Measurements from ENCODE around the gene GPR37L1. TPM values are rescaled to one million over a fixed set of nuclear protein-coding genes. Genes with fewer than 3 reads are reported as not detected.
"Not testable (repeated sequence)": the region's sequence is repeated elsewhere in the genome, so short reads cannot be mapped to it uniquely, and the experiment has no call there.

The GPR37L1 gene
- total RNA-seq, 1 experiment from 2014 or later = not detected

DNA sequence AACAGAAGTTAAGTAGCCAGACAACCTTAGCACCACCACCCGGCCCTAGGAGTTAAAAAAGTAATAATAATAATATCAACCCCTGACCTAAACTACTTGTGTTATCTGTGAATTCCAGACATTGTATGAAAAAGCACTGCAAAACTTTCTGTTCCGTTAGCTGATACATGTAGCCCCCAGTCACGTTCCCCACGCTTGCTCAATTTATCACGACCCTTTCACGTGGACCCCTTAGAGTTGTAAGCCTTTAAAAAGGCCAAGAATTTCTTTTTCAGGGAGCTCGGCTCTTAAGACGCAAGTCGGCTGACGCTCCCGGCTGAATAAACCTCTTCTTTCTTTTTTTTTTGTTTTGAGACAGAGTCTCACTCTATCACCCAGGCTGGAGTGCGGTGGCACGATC lies 44.3 kb downstream of the GPR37L1 start:
- DNase-seq (ENCODE audit: extremely low read depth, low read depth) = not testable (repeated sequence)

DNA sequence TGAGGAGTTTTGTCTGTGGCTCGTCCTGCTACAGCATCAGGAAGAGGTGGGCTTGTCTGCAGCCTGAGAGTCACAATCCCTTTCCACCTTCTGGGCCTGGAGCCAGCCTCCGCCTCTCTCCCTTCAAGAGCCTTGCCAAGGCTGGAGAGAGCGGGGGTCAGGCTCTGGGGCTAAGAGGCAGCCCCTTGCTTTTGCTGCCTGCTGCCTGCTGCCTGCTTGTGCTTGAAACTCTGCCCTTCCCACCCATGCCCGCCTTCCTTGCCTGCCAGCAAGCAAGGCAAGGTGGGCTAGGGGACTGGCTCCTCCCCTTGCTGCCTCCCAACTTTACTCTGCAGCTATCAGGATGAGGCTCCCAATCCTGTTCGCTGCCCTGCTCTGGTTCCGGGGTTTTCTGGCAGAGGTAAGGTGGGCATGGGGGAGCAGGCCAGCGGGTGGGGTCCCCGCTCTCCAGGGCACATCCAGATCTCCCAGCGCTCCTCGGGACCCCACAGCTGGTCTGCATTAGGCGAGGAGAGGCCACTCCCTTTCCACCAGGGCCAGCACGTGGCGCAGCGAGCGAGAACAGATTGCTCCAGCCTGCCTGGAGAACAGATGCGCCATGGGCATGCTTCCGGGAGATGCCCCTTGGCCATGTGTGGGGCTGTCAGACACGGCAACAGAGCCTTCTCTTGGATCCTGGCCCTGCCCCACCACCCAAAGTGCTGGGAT lies 45.1 kb downstream of the GPR37L1 start:
- DNase-seq (ENCODE audit: extremely low read depth, low read depth) = no peak

DNA sequence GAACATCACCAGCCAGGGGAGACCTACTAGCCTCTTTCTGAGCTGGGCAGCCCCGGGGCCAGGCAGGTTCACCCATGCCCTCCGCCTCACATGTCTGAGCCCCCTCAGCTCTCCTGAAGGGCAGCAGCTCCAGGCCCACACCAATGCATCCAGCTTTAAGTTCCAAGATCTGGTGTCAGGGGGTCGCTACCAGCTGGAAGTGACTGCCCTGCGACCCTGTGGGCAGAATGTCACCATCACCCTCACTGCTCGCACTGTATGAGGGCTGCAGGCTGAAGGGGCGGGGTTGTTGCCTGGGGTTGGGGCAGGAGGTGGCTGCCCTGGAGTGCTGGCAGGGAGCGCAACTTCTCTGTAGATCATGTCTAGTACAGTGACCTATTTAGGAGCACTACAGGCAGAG lies 46.1 kb downstream of the GPR37L1 start:
- DNase-seq (ENCODE audit: extremely low read depth, low read depth) = no peak

DNA sequence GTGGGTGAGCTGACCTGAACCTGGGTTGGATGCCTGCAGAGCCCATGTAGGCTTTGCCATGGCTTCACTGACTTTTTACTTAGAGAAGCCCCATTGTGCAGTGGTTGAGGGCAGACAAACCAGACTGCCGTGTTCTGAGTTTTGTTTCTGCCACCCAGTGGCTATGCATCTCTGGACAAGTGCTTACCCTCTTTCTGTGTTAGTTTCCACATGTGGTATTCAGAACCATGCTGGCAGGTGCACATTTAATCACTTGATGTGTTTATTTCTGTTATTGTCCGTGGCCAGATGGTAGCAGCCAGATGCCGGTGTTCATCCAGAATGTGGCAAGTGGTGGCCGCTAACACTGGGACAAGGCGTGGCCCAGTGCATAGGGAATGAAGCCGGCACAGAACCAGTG lies 48.0 kb downstream of the GPR37L1 start:
- no peak for DNase-seq (ENCODE audit: extremely low read depth, low read depth)

DNA sequence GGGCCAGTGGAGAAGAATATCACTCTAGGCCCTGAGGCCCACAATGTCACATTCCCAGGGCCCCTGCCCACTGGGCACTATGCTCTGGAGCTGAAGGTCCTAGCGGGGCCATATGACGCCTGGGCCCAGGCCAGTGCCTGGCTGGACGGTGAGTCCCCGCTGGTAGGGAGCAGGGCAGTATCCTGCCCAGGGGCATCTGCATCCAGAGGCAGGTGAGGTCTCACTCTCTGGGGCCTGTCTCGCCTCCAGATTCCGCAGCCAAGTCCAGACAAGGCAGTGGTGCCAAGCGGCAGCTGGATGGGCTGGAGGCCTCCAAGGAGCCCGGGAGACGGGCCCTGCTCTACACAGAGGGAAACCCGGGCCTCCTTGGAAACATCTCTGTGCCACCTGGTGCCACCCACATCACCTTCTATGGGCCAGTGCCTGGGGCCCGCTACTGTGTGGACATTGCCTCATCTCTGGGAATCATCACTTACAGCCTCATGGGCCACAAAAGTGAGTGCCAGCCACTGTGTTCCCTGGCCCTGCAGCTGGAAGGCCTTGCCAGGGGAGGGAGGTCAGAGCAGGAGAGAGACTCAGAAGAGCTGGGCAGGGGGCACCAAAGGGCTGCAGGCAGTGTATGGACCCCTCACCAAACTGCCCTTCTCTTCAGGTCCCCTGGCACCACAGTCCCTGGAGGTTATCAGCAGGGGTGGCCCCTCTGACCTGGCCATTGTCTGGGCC lies 48.7 kb downstream of the GPR37L1 start:
- DNase-seq (ENCODE audit: extremely low read depth, low read depth) = no peak

DNA sequence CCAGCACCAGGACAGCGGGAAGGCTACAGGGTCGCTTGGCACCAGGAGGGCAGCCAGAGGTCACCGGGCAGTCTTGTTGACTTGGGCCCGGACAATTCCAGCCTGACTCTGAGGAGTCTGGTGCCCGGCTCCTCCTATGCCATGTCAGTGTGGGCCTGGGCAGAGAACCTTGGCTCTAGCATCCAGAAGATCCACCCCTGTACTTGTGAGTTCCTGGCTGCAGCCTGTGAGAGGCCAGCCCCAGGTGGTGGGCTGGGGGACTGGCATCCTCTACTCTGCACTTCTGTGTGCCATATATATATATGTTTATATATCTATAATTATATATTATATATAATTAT lies 49.3 kb downstream of the GPR37L1 start:
- no peak for DNase-seq (ENCODE audit: extremely low read depth, low read depth)

DNA sequence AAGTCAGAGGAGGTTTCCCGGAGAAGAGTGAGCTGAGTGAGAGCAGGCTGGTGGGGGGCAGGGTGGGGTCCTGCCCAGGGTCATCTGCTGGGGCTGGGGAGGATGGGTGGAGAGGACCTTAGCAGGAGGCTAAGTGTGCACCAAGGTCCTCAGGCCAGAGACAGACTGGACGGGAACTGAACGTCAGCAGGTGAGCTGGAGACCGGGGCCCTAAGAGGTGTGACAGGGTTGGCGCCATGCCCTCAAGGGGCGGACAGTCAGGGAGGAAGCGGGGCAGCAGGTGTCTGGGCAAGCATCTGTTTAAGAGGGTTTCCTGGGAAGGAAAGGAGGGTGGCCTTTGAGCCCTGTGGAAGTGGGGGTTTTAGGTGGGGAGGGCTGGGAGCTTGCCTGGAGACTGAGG lies 51.3 kb downstream of the GPR37L1 start:
- no peak for DNase-seq (ENCODE audit: extremely low read depth, low read depth)

DNA sequence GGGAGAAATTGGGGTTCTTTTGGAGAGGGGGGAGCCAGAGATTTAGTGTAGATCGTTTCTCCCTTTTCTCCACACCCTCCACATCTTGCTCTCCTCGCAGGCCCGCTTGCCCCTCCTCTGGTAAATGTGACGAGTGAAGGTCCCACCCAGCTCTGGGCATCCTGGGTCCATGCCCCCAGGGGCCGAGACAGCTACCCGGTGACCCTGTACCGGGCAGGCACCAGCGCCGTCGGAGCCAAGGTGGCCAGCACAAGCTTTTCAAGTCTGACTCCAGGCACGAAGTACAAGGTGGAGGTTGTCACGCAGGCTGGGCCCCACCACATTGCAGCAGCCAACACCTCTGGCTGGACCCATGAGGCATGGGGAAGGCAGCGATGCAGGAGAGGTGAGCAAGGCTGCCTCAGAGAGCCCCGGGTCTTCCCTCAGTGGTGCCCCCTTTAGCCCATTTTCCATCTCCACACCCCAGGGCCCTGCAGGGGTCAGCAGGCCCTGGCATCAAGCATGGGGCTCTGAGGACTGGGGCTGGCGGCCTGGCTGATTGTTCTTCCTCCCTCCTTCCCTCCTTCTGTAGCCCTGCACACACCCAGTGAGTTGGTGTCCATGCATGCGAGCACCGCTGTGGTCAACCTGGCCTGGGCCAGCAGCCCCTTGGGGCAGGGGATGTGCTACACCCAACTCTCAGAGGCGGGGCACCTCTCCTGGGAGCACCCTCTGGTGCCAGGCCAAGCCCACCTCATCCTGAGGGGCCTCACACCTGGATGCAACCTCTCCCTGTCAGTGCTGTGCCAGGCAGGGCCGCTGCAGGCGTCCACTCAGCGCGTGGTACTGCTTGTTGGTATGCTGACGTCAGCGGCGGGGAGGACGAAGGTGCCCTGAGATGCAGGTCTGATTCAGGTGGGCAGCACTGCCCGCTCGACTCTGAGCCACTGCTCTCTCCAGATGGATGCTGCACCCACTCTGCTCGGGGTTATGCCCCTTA lies 54.5 kb downstream of the GPR37L1 start:
- DNase-seq (ENCODE audit: extremely low read depth, low read depth) = no peak

DNA sequence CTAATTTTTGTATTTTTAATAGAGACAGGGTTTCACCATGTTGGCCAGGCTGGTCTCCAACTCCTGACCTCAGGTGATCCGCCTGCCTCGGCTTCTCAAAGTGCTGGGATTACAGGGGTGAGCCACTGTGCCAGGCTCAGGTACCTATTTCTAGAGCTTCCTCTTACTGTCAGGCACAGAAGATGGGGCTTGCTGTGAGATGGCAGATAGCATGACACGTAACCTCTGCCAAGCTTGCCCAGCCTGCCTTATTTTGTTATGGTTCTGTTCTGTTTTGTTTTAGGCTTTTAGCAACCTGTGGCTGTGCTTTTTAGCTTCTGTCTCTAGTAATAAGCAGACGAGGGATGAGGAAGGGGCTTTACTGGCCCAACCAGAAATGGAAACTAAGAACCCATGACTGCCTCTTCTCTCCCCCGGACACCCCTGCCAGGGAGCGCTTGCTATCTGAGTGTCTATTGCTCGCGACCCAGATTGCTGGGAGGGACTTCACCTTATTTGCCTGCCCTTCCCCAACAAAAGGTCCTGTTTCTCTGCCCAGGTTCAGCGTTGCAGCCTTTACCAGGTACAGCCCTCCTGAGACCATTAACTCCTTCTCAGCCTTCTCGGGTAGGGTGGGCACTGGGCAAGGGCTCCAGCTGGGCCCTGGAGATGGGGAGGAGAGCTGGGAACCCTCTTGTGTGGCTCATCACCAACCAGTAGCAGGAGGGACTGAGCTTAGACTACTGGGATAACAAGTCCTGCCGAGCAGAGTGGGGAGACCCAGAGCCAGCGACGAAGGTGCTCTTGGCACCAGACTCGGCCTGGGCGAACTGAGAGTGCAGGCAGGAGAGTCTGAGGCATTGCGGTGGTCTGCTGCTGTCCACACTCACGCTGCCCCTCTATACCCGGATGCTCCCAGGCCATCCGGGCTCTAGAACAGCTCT lies 57.4 kb downstream of the GPR37L1 start:
- DNase-seq (ENCODE audit: extremely low read depth, low read depth) = no peak

DNA sequence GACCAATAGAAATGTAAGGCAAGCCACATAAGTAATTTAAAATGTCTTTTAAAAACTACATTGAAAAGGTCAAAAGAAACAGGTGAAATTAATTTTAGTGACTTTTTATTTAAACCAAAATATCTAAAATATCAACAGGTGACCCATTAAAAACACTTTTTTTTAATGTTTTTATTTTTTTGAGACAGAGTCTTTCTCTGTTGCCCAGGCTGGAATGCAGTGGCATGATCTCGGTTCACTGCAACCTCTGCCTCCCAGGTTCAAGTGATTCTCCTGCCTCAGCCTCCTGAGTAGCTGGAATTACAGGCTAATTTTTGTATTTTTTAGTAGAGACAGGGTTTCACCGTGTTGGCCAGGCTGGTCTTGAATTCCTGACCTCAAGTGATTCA lies 58.0 kb downstream of the GPR37L1 start:
- not testable (repeated sequence) for DNase-seq (ENCODE audit: extremely low read depth, low read depth)

DNA sequence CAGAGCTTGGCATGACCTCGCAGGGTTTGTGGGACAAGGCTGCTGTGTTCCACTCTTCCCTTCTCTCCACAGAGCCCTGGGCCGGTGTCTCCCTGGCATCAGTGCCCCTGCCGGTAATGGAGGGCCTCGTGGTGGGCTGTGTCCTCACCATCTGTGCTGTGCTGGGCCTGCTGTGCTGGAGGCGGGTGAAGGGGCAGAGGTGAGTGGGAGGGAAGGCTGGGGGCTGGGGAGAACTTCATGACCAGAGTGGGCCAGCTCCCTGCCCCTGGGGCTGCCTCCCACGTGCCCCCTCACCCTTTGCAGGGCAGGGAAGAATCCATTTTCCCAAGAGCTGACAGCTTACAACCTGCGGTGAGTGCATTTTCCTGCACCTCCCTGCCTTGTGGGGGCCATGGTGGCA lies 58.9 kb downstream of the GPR37L1 start:
- DNase-seq (ENCODE audit: extremely low read depth, low read depth) = no peak

DNA sequence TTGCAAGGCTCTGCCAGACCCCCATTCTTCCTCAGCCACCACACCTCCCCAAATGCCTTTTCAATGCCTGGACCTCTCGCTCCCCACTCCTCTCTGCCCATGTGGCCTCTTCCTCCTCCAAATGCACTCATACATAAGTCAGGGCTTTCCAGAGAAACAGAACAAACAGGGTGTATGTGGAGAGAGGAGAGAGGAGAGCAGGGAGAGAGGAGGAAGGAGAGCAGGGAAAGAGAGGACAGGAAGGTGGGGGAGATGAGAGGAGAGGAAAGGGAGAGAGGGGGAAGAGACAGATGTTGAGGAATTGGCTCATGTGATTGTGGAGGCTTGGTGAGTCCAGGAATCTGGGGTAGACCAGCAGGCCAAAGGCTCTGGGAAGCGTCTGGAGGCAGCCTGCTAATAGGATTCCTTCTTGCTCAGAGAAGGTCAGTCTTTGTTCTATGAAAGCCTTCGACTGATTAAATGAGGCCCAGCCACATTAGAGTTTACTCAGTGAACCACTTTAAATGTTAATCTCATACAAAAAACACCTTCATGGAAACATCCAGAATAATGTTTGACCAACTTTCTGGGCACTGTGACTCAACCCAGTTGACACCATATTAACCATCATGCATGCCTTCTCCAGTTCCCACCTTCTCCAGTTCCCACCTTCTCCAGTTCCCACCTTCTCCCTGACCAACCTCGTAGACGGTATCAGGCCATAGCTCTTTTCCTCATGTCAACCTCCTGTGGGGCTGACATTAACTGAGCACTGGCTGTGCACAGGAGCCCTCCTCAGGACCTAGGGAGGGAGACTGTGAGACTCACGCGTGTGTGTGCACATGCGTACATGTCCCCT lies 59.5 kb downstream of the GPR37L1 start:
- DNase-seq (ENCODE audit: extremely low read depth, low read depth) = no peak

Small RNA genes lying within 50 kb of the gene (small RNA-seq; reads per million reads assigned to genes)
- gene CRIP1P3 = 0 reads per million in 2 experiments

Other genes starting within 250 kb of the GPR37L1 start
- gene SHISA4, start 234.0 kb upstream of the GPR37L1 start, total RNA-seq (2014; rRNA removed; shearing (Covaris generic)) = 11.4 and 12.1 TPM in 2 replicates
- gene LMOD1, start 176.4 kb upstream of the GPR37L1 start, total RNA-seq (2014; rRNA removed; shearing (Covaris generic)) = not detected in 2 replicates
- gene TIMM17A, start 167.4 kb upstream of the GPR37L1 start, total RNA-seq (2014; rRNA removed; shearing (Covaris generic)) = 116 and 136 TPM in 2 replicates
- gene RNPEP, start 140.3 kb upstream of the GPR37L1 start, total RNA-seq (2014; rRNA removed; shearing (Covaris generic)) = 153 and 155 TPM in 2 replicates
- gene ELF3, start 112.3 kb upstream of the GPR37L1 start, total RNA-seq (2014; rRNA removed; shearing (Covaris generic)) = 0.61 and 0.99 TPM in 2 replicates
- 43.8 and 46.6 TPM in 2 replicates for gene ARL8A, start 21.8 kb downstream of the GPR37L1 start, total RNA-seq (2014; rRNA removed; shearing (Covaris generic))
- not detected in 2 replicates for gene PTPN7, start 37.7 kb downstream of the GPR37L1 start, total RNA-seq (2014; rRNA removed; shearing (Covaris generic))
- gene LGR6, start 70.9 kb downstream of the GPR37L1 start, total RNA-seq (2014; rRNA removed; shearing (Covaris generic)) = 0.15 and 0.46 TPM in 2 replicates
- 125 and 129 TPM in 2 replicates for gene UBE2T, start 219.0 kb downstream of the GPR37L1 start, total RNA-seq (2014; rRNA removed; shearing (Covaris generic))
- gene PPP1R12B, start 225.8 kb downstream of the GPR37L1 start, total RNA-seq (2014; rRNA removed; shearing (Covaris generic)) = 16.4 and 16.6 TPM in 2 replicates

All from NCI-H460 (cell line).